Stimulated activated CD4-positive, alpha-beta T cell treated with anti-CD3 and anti-CD28 coated beads, Interleukin-4, amount 100 ng/mL, for 24 hours (primary cell): ENCODE data around the gene OVCH2.
"Not testable (repeated sequence)": the region's sequence is repeated elsewhere in the genome, so short reads cannot be mapped to it uniquely, and the experiment has no call there.

Source experiments
- DNase-seq: peaks from one replicate; pipeline ENCODE4 v3.0.0-alpha.2; 2020

OVCH2 gene

DNA sequence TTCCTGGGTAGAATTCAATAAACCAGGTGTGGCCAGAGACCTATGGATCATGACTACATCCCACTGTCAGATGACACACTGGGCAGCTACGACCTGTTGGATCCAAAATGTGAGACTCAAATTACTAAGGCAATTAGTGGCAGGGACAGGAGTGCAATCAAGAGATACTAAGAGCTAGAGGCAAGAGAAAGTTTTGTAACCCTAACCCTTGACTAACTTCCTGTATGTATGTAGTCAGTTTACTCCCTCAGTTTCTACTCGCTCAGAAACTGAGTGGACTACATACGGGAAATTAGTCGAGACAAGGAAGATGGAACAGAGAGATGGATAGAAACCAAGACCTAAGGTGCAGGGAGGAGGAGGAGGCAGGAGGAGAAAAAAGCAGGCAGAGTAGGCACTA, 35.6 kb downstream of the OVCH2 start:
- DNase-seq, result no peak

DNA sequence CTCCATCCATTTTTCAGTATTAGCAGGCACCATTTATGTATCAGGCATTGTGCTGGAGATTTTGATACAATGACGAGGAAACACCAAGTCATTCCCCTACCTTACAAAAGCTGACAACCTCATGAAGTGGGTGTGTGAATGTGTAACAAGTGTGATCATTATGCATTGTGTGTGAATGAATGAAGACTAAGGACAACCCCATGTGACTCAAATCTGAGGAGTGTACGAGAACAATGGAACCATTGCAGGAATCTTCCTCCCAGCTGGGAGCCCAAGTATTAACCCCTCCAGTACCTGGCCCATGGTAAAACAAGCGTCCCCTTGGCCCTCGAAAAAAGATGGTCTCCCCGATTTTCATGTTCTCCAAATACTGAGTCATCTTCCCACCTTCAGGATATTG, 37.4 kb downstream of the OVCH2 start:
- DNase-seq, result no peak

DNA sequence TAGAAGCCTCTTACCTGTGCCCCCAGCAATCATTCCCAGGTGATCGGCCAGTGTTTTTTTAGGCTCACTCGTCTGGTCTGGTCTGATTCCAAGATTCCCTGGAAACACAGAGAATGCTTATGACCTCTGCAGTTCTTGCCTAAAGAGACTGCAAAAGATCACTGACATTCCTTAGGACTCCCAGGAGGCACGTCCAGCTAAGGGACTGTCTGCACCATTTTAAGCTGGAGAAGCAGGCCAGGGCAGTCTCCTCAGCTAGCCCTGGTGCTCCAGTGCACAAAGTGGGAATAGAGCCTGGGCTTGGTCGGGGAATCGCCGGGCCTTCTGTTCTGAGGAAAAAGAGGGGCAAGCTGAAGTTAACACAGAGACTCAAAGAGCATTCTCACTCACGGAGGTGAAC, 37.8 kb downstream of the OVCH2 start:
- DNase-seq, result no peak

DNA sequence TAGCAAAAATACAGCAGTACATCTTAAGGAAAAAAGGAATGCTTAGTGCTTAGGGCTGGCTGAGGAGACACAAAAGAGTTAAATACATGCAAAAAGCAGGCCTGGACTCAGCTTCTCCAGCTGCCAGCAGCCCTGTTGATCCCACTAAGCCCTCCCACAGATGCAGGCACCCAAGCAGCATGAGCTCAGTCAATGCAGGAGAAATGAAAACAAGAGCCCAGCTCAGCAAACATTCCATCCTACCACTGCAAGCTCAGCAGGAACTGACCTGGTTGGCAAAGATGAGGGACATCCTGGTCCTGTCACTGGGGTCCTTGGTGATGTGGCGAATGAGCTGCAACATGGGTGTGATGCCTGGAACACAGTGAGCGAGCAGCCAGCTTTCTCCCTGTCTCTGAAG, 38.8 kb downstream of the OVCH2 start:
- DNase-seq, result no peak

DNA sequence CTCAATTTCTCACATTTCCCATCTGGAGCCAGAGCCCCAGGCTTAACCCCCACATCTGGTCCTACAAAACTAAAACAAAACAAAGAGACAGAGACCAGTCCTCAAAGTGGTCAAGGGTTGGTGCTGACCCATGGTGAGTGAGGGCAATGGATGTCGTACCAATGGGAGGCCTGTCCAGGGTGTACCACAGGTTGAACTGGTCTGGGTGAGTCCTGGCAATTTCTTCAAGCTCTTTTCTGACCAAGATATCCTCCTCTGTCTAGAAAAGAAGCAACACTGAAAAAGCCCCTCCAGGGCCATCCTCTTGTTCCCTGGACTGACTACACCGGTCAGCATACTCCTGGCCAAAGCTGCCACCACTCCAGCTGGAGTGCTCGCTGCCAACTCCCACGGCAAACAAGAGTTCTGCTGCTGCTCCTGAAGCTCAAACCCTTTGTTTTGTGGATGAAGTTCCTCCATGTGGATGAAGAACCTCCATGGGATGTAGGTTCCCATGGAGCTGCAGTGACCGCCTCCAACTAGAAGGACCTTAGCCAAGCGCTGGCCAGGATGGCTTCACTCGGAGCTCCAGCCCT, 39.9 kb downstream of the OVCH2 start:
- DNase-seq, result no peak

DNA sequence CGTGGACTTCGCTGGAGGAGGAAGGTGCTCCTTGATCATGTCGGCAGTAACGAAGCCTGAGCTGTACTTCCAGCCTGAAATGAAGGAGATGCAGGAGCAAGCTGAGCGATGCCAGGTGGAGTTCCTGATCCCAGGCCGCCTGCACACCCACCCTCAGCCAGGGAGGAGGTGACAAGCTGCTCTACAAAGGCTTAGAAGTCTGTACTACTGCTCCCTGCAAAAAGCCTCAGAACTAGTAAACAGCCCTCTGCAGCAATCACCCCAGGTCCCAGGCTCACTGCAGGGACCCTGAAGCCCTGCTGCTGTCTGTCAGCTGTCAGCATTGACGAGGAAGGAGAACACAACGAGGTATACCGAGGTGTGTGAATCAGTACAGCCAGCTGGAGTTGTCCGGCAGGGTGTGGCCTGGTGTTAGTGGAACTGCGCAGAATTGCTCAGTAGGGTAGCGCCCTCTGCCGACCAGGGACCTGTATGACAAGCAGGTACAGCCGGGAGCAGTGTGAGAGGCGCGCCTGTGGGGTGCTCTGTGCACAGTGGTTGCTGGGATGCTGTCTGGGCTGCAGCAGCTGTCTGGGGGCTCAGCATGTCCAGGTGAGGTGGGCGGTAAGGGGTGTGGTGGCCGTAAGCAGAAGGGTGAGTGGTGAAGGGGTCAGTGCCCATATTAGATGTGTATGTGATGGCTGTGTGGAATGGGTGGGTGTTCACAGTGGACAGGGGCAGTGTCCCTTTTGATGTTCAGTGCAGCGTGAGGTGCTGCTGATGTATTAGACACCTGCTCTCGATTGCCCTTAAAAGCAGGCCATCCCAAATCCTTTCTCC, 40.6 kb downstream of the OVCH2 start:
- peak; percentile 72 for DNase-seq

DNA sequence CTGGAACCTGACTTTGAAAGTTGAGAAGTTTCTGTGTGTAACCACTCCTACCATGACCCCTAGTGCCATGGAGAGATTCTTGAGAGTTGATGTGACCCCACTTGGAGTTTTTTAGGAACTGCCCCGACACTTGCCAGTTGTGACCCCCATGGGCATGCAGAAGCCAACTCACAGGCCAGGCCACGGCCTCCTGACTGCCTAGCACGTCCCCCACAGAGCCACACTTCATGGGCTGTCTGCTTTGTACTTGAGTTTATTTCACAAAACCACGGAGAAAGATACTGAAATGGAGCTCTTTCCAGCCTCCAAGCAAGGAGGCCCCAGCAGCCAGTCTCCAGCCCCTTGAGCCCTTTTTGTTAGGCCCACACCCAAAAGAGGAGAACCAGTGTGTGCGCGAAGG, 41.4 kb downstream of the OVCH2 start:
- no peak for DNase-seq

DNA sequence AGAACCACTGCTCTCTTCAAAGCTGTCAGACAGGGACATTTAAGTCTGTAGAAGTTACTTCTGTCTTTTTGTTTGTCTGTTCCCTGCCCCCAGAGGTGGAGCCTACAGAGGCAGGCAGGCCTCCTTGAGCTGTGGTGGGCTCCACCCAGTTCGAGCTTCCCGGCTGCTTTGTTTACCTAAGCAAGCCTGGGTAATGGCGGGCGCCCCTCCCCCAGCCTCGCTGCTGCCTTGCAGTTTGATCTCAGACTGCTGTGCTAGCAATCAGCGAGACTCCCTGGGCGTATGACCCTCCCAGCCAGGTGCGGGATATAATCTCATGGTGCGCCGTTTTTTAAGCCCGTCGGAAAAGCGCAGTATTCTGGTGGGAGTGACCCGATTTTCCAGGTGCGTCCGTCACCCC, 42.7 kb downstream of the OVCH2 start:
- not testable (repeated sequence) for DNase-seq

DNA sequence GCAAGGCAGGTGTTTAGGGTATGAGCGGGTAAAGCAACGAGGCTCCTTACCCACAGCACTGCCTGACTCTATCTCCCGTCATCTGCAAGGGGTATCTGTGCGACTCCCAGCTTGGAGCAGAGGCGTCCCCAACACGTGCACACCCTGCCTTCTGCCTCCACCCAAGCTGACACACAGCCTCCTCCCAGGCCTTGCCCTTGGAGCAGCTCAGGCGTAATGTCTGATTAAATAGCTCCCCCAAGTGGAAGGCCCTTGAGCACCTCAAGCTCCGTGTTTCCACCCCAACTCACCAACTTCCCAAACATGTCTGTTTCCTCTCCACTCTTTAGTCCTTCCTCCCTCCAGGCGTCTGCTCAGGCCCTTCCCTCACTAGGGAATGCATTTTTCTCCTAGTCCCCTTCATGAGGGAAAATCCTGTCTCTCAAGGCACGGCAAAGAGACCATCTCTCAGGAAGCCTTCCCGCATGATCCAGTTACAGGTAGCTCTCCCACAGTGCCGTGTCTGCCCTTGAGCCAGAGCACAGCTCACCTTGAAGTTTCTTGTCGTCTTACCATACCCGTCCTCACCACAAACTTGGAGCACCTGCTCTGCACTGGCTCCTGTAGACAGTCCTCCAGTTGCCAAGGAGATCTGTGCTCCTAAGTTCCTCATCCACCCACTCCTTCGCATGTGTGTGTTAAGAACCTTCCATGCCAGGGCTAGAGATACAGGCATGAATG, 48.8 kb downstream of the OVCH2 start:
- DNase-seq, result no peak

DNA sequence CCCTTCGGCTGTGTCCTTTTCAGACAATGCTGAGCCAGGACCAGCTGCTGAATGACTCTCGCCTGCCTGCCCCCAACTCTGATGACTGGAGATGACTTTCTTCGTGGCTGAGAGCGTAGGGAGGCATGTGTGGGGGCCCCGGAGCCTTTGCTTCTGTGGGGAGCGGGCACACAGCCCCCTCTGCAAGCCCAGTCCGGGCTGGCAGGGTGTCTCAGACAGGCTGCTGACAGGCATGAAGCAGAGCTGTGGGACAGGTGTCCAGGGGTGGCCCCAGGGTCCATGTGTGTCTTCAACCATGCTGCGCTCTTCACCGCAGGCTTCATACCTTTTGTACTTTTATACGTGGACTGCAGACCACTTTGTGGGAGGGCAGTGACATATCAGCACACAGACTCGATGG, 49.6 kb downstream of the OVCH2 start:
- no peak for DNase-seq

DNA sequence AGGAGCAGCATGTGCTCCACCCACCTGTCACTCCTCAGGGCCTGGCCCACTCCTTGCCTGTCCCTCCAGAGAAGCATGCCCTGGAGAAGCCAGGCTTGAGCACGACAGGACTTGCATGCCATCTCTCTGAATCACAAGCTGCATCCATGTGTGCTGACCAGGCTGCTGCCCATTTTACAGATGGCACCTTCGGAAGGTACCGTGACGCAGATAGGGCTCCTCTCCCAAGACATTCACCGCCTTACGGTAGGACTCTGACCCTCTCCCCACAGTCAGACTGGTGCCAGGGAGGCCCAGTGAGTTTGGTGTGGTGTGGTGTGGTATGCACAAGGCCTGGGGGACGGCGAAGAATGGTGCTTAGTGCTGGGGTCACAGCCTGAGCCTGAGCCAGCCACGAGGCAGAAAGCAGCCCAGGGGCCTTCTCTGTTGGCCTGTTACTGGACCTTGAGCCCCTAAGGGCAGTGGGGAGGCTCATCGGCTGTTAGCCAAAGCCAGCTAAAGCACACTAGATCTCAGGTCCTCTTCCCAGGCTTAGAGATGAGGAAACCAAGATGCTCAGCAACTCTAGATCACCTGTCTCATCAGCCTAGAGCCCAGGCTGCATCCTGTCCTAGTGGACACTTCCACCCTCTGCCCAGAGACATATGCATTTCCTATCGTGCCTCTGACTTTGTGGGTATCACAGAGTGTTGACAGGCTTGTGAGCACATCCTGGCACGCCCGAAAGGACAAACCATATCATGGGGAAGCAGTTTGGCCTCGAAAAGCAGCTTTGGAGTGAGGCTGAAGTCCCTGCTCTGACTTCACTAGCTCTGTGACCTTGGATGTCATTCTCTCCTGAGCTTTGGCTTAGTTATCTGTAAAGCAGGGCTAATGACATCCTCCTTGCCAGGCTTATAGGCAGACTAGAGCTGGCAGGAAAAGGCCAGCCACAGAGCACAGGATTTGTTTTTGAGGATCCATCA, 50.7 kb downstream of the OVCH2 start:
- DNase-seq, result no peak

DNA sequence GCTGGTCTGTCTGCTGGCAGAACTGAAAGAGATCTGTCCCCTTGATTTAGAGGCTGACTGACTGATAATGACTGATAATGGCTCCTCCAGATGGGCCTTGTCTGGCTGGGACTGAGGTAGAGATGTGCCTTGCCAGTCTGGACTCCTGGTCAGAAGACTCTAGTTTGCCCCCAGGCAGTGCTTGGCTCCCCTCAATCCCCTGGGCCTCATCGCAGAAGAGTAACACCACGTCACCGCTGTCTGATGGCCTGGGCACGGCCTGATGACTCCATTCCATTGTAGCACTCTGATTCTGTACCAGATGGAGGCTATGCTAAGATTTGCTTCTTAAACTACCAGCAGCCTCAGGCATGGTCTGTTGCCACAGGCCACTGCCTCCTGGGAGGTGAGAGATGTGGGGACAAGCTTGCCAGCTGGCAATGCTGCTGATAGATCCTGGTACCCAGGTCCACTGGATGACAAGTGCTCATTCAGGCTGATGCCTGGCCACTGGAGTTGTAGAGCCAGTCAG, 52.0 kb downstream of the OVCH2 start:
- no peak for DNase-seq

DNA sequence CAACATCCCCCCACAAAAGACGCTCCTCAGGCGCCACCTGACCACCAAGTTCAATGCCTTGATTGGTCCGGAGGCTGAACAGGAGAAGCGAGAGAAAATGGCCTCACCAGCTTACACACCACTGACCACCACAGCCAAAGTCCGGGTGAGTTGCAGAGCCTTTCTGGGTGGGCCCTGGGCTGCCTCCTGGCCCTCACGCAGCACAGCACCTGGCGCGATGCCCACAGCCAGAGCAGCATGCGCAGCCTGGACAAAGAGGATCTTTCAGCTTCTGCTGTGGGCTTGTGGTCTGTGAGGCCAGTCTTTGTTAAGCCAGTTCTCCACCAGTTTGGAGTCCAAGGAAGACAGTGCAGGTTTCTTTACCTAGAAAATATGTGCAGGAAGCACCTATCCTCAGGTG, 54.6 kb downstream of the OVCH2 start:
- DNase-seq, result no peak

DNA sequence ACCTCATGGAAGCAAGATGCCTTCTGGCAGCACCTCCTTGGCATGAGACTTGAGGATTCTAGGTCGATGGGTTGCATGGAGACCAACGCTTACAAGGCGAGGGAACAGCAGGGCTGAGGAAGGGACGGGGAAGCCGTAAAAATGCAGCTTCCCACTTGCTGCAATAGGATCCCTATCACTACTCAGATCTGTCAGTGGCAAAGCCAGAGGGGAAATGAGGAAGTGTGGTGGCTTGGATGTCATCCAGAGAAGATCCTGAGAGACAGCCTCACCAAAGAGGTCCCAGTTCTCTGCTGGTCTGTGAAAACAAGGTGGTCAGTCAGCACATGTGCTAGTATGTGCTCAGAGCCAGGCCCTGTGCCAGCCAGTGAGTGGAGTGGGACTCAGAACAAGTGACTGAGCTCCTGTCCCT, 55.1 kb downstream of the OVCH2 start:
- DNase-seq, result no peak

DNA sequence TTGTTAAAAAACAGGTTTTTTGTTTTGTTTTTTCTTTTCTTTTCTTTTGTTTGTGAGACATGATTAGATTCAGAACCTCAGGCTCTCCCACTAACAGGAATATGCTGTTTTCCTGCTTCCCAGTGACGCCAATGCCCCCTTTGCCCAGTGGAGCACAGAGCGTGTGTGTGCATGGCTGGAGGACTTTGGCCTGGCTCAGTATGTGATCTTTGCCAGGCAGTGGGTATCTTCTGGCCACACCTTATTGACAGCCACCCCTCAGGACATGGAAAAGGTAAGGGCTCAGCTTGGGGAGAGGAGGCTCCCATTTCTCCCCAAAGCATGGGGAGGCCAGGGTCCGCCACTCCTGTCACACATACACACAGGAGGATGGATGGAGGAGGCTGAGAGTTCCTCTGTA, 58.0 kb downstream of the OVCH2 start:
- no peak for DNase-seq

DNA sequence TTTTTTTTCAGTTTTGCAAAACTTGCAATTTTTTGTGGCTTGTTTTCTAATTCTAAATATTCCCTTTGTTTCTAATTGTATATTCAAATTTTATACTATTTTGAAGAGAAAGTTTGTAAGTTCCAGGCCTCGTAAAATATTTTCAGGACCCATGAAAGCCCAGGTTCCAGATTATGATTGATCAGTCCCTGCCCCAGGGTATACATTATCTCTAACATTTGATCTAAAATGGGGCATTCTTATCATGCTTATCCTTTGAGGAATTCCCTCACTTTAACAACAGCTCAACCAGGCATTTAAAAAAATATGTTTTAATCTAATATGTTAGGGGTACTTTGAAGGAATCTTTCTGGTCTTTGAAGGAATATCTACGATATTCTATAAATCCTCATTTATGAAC, 59.4 kb downstream of the OVCH2 start:
- no peak for DNase-seq

DNA sequence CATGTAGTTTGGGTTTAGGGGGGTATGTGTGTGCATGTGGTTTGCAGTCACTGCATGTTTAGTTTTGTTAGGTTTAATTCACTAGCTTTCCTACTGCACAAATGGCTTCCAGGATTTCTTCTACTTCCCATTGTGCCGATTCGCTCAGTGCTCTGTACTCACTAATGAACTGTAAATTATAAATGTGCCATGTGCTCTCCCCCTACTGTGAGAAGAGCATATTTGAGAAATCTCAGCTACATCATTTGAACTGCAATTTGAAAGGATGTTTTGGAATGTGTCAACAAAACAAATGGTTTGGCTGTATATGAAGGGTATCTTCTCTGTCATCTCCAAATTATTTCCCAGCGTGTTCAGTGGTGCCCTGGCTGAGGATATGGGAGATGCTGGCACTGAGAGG, 61.1 kb downstream of the OVCH2 start:
- DNase-seq, result no peak

DNA sequence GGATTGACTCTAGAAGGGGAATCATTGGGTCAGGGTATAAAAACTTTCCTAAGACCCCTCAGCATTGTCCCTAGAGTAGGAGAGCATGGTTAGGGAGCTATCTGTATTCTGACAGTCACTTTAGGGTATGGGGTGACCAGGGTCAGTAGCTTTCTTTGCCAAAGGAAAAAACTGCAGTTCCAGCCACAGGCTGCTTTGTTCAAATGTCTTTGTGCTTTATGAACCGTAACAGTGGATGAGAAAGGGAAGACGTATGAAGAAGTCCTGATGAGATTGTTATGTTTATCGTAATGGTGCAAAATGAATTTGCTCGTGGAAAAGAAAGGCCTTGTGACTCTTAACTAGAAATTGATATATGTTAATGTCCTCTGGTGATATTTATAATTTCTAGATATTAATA, 63.0 kb downstream of the OVCH2 start:
- no peak for DNase-seq

DNA sequence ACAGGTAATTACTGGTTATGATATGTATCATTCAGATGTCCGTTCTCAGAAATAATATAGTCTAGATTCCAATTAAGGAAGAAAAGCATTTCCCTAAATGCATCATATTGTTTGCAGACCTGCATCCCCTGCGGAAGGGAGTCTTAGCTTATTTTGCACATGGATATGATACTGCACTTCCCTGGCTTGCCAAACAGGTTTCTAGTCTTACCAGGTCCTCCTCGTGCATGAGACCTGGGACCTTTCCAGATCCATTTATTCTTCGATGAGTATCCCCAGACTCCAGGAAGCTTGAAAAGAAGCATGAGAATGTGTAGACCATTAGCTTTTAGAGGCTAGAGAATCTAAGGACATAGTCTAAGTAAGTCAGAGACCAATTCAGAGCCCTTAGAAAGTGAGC, 63.5 kb downstream of the OVCH2 start:
- DNase-seq, result no peak

DNA sequence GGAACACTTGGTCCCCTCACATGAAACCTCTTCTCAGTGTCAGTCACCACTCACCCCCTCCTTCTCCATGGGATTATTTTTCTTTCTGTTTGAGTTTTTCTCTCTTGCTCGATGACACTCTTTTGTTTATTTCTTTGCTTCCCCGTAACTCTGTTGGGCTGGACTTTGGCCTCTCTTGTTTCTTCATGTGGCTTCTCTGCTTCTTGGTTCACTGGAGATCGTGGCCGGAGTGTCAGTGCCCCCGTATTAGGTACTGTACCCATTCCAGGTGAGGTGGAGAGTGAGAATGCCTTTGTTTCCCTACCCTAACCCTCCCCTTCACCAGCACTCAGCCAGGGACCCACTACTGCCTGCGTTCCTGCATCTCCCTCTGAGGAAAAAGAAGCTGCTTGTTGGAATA, 65.5 kb downstream of the OVCH2 start:
- DNase-seq, result no peak

DNA sequence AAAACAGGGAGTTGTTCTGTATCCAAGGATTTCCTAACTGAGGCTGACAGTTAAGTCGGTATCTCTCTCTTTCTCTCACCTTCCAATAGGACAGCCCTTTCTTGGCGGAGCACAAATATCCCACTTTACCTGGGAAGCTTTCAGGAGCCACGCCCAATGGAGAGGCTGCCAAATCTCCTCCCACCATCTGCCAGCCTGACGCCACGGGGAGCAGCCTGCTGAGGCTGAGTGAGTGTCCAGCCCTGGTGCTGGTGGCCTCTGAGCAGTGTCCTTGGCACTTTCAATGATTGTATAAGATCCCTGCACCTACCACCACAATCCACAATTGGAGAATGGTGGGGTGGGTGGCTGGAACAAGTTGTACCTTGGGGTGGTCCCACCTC, 66.6 kb downstream of the OVCH2 start:
- no peak for DNase-seq
